A673 (cell line): ENCODE results near the gene RRAS2. TPM values are rescaled to one million over a fixed set of nuclear protein-coding genes. Genes with fewer than 3 reads are reported as not detected.

ENCODE experiments used
- BruUV-seq: library from RNA; stranded (reverse); fragments of 400-500 nt; replicated peaks from 2 replicates; lab custom pipeline; 2021; lab: Mats Ljungman, UMichigan
- CTCF ChIA-PET: fragments of 300-600 bp; sonication (Branson Sonifier 250); formaldehyde crosslinking; loops from one replicate; lab custom pipeline; 2022; ENCODE audit warnings: antibody characterized with exemption; lab: Charles Lee
- POLR2A ChIA-PET: fragments of 300-600 bp; sonication (Branson Sonifier 250); formaldehyde crosslinking; loops from one replicate; lab custom pipeline; 2022; ENCODE audit warnings: antibody characterized with exemption; ENCODE audit not compliant: low non-redundant PET; lab: Charles Lee
- DNase-seq: peaks from one replicate; pipeline ENCODE4 v3.0.0-alpha.2; 2015; ENCODE audit warnings: low spot score
- H3K27ac ChIP-seq: fragments of 200-600 bp; sonication (generic); 2 replicates; pipeline ENCODE4 v1.5.1; 2016; ENCODE audit warnings: mixed run types, low read depth, mild to moderate bottlenecking, mixed read lengths, antibody characterized with exemption, low read length; ENCODE audit not compliant: poor library complexity, severe bottlenecking
- H3K27me3 ChIP-seq: fragments of 200-600 bp; sonication (generic); replicated peaks from 2 replicates; pipeline ENCODE4 v1.6.1; 2017; ENCODE audit warnings: mixed run types, low read depth, mild to moderate bottlenecking, mixed read lengths, antibody characterized with exemption, low read length; ENCODE audit not compliant: insufficient read depth, poor library complexity
- H3K36me3 ChIP-seq: fragments of 200-600 bp; sonication (generic); 2 replicates; pipeline ENCODE4 v1.6.1; 2016; ENCODE audit warnings: mixed run types, mild to moderate bottlenecking, mixed read lengths, antibody characterized with exemption, low read length; ENCODE audit not compliant: insufficient read depth, poor library complexity, severe bottlenecking
- H3K4me1 ChIP-seq: fragments of 200-600 bp; sonication (generic); 2 replicates; pipeline ENCODE4 v1.6.1; 2017; ENCODE audit warnings: mixed run types, mild to moderate bottlenecking, mixed read lengths, antibody characterized with exemption, low read length; ENCODE audit not compliant: insufficient read depth, poor library complexity, severe bottlenecking
- H3K4me3 ChIP-seq: fragments of 200-600 bp; sonication (generic); 2 replicates; pipeline ENCODE4 v1.5.1; 2016; ENCODE audit warnings: low read depth, mixed run types, mild to moderate bottlenecking, mixed read lengths, low read length; ENCODE audit not compliant: poor library complexity, severe bottlenecking
- H3K9me3 ChIP-seq: fragments of 200-600 bp; sonication (generic); 2 replicates; pipeline ENCODE4 v1.6.1; 2016; ENCODE audit warnings: mixed run types, low read depth, mild to moderate bottlenecking, mixed read lengths, antibody characterized with exemption, low read length; ENCODE audit not compliant: poor library complexity, severe bottlenecking
- CTCF ChIP-seq: fragments of 300-800, 200-600 bp; sonication (generic); conservative IDR thresholded peaks from 2 replicates; pipeline ENCODE4 v1.5.1; 2017; ENCODE audit warnings: low read depth, mild to moderate bottlenecking, antibody characterized with exemption, low read length, moderate library complexity, mixed read lengths
- EZH2 ChIP-seq: fragments of 200-600 bp; sonication (generic); IDR thresholded peaks from 2 replicates; pipeline ENCODE4 v1.6.1; 2017; ENCODE audit warnings: borderline replicate concordance, low read depth, mild to moderate bottlenecking, mixed read lengths, antibody characterized with exemption, low read length; ENCODE audit not compliant: poor library complexity, severe bottlenecking
- intact Hi-C: fragments of 100-400 bp; cut with micrococcal nuclease; formaldehyde crosslinking; loops from one replicate; pipeline ENCODE4 v1.10.0; 2022; ENCODE audit not compliant: unreplicated experiment
- total RNA-seq: library from RNA; stranded (reverse); gene quantifications from 2 replicates; pipeline ENCODE4 v1.2.3, GENCODE V29; 2021

Gene RRAS2
- total RNA-seq, 1 experiment from 2014 or later = 23.3 TPM

- no peaks in the 10 kb centered on the region for H3K4me1 ChIP-seq
- peak; percentile 11 for DNase-seq
- no peak overlapping the region for H3K4me3 ChIP-seq
- no peaks in the 10 kb centered on the region for H3K27me3 ChIP-seq
- no peak overlapping the region for H3K27ac ChIP-seq
- CTCF ChIA-PET = interaction anchor here (0.6 kb wide), 1 partner anchor 104 kb away, joined by 3 read pairs; no protein-coding TSS in a partner anchor
- POLR2A ChIA-PET = no interaction called here
- no peaks in the 10 kb centered on the region for H3K36me3 ChIP-seq
- intact Hi-C loops = no loop called here
- TF ChIP-seq CTCF (no peak), EZH2 (no peak)
- BruUV-seq = no TSS peak
- no peaks in the 10 kb centered on the region for H3K9me3 ChIP-seq
Observed at GRCh38 chr11:14269692-14270573, 89.0 kb downstream of the RRAS2 start.

GRCh38 chr11:14267861-14268635 is 90.9 kb downstream of the RRAS2 start:
- H3K36me3 ChIP-seq = no peaks in the 10 kb centered on the region
- ChIA-PET CTCF (no interaction called here), POLR2A (no interaction called here)
- H3K27me3 ChIP-seq = no peaks in the 10 kb centered on the region
- H3K4me1 ChIP-seq = no peaks in the 10 kb centered on the region
- no peaks in the 10 kb centered on the region for H3K9me3 ChIP-seq
- no TSS peak for BruUV-seq
- no peak overlapping the region for H3K27ac ChIP-seq
- H3K4me3 ChIP-seq = no peak overlapping the region
- TF ChIP-seq CTCF (no peak), EZH2 (no peak)
- intact Hi-C loops = no loop called here
- no peak for DNase-seq

- DNase-seq = no peak
- no TSS peak for BruUV-seq
- ChIA-PET POLR2A (no interaction called here), CTCF (no interaction called here)
- H3K27ac ChIP-seq = no peak overlapping the region
- intact Hi-C loops = no loop called here
- H3K36me3 ChIP-seq = no peaks in the 10 kb centered on the region
- no peaks in the 10 kb centered on the region for H3K27me3 ChIP-seq
- TF ChIP-seq EZH2 = no peak
- TF ChIP-seq CTCF = no peak
- no peaks in the 10 kb centered on the region for H3K4me1 ChIP-seq
- H3K4me3 ChIP-seq = no peak overlapping the region
- no peaks in the 10 kb centered on the region for H3K9me3 ChIP-seq
Observed at GRCh38 chr11:14266622-14267021, 92.4 kb downstream of the RRAS2 start.
